GM23338 (cell line): ENCODE measurements around the gene STAP2. TPM values are rescaled to one million over a fixed set of nuclear protein-coding genes. Genes with fewer than 3 reads are reported as not detected.

Experiments
- ATAC-seq: fragments of 200-7000 bp; cut with Tn5 transposase; 3 replicates; pipeline ENCODE4 v1.9.1; 2020
- DNase-seq: peaks from one replicate; pipeline ENCODE4 v3.0.0-alpha.2; 2015; ENCODE audit warnings: low spot score
- H2AFZ ChIP-seq: fragments of 200-600 bp; sonication (generic); 2 replicates; pipeline ENCODE4 v1.8.0; 2016; ENCODE audit warnings: antibody characterized with exemption, mild to moderate bottlenecking, moderate library complexity
- H3F3A ChIP-seq: fragments of 200-600 bp; sonication (generic); replicated peaks from 2 replicates; pipeline ENCODE4 v1.8.0; 2017; ENCODE audit warnings: antibody characterized with exemption, mixed run types, low read depth
- H3K27ac ChIP-seq: fragments of 200-600 bp; sonication (generic); 2 replicates; pipeline ENCODE4 v1.6.1; 2016; ENCODE audit warnings: low read depth
- H3K27me3 ChIP-seq: fragments of 200-600 bp; sonication (generic); 2 replicates; pipeline ENCODE4 v1.8.0; 2016; ENCODE audit warnings: mild to moderate bottlenecking, mixed run types, moderate library complexity; ENCODE audit not compliant: insufficient read depth
- H3K36me3 ChIP-seq: fragments of 200-600 bp; sonication (generic); 2 replicates; pipeline ENCODE4 v1.8.0; 2016; ENCODE audit warnings: mild to moderate bottlenecking; ENCODE audit not compliant: insufficient read depth
- H3K4me1 ChIP-seq: fragments of 200-600 bp; sonication (generic); 2 replicates; pipeline ENCODE4 v1.8.0; 2016; ENCODE audit warnings: mild to moderate bottlenecking, moderate library complexity; ENCODE audit not compliant: insufficient read depth
- H3K4me2 ChIP-seq: fragments of 200-600 bp; sonication (generic); 2 replicates; pipeline ENCODE4 v1.7.1; 2017; ENCODE audit warnings: mixed run types
- H3K4me3 ChIP-seq: fragments of 200-600 bp; sonication (generic); 2 replicates; pipeline ENCODE4 v1.6.1; 2016; ENCODE audit warnings: mixed run types
- H3K79me2 ChIP-seq: fragments of 200-600 bp; sonication (generic); replicated peaks from 2 replicates; pipeline ENCODE4 v1.8.0; 2017; ENCODE audit warnings: mild to moderate bottlenecking; ENCODE audit not compliant: insufficient read depth
- H3K9me2 ChIP-seq: fragments of 200-600 bp; sonication (generic); 2 replicates; pipeline ENCODE4 v1.8.0; 2017; ENCODE audit not compliant: insufficient read depth
- H4K20me1 ChIP-seq: fragments of 200-600 bp; sonication (generic); replicated peaks from 2 replicates; pipeline ENCODE4 v1.8.0; 2017; ENCODE audit warnings: mild to moderate bottlenecking; ENCODE audit not compliant: insufficient read depth
- H3K27ac Mint-ChIP-seq: 2 replicates; pipeline ENCODE4 v1.8.0; 2020; ENCODE audit warnings: inconsistent platforms, mild to moderate bottlenecking, moderate library complexity, mixed read lengths
- H3K27me3 Mint-ChIP-seq: 3 replicates; pipeline ENCODE4 v1.8.0; 2022; ENCODE audit warnings: low read depth, mild to moderate bottlenecking, moderate library complexity, mixed read lengths, inconsistent platforms; ENCODE audit not compliant: insufficient read depth, poor library complexity
- H3K36me3 Mint-ChIP-seq: 3 replicates; pipeline ENCODE4 v1.8.0; 2021; ENCODE audit warnings: low read depth, mild to moderate bottlenecking, inconsistent platforms, moderate library complexity, mixed read lengths
- H3K4me1 Mint-ChIP-seq: 3 replicates; pipeline ENCODE4 v1.8.0; 2020; ENCODE audit warnings: mild to moderate bottlenecking, inconsistent platforms, mixed read lengths
- H3K4me3 Mint-ChIP-seq: 3 replicates; pipeline ENCODE4 v1.8.0; 2021; ENCODE audit warnings: moderate library complexity, mild to moderate bottlenecking, inconsistent platforms, mixed read lengths
- H3K9me3 Mint-ChIP-seq: 3 replicates; pipeline ENCODE4 v1.8.0; 2020; ENCODE audit warnings: moderate library complexity, mild to moderate bottlenecking, inconsistent platforms, mixed read lengths
- CREB1 ChIP-seq: fragments of 250-450 bp; sonication (Bioruptor Pico); IDR thresholded peaks from 2 replicates; pipeline ENCODE4 v1.5.0; 2020; ENCODE audit warnings: low read depth, mild to moderate bottlenecking, moderate library complexity
- EZH2 ChIP-seq: fragments of 200-600 bp; sonication (generic); IDR thresholded peaks from one replicate; pipeline ENCODE4 v1.8.0; 2017; ENCODE audit warnings: antibody characterized with exemption, mild to moderate bottlenecking, low read depth; ENCODE audit not compliant: unreplicated experiment
- EZH2phosphoT487 ChIP-seq: fragments of 200-600 bp; sonication (generic); IDR thresholded peaks from one replicate; pipeline ENCODE4 v1.8.1; 2018; ENCODE audit warnings: antibody characterized with exemption; ENCODE audit not compliant: unreplicated experiment
- JUNB ChIP-seq: IDR thresholded peaks from one replicate; pipeline ENCODE4 v1.6.1; 2016; ENCODE audit warnings: antibody characterized with exemption; ENCODE audit not compliant: unreplicated experiment
- NANOG ChIP-seq: IDR thresholded peaks from 2 replicates; pipeline ENCODE4 v1.6.1; 2016; ENCODE audit warnings: antibody characterized with exemption, borderline replicate concordance
- POLR2AphosphoS5 ChIP-seq: IDR thresholded peaks from 2 replicates; pipeline ENCODE4 v1.6.1; 2016; ENCODE audit warnings: antibody characterized with exemption, low read depth
- STAT1 ChIP-seq: IDR thresholded peaks from one replicate; pipeline ENCODE4 v1.6.1; 2016; ENCODE audit warnings: antibody characterized with exemption; ENCODE audit not compliant: unreplicated experiment
- ZNF114 ChIP-seq: fragments of 250-450 bp; sonication (Bioruptor Pico); IDR thresholded peaks from 2 replicates; pipeline ENCODE4 v1.5.0; 2020; ENCODE audit warnings: mild to moderate bottlenecking, moderate library complexity
- ZNF331 ChIP-seq: fragments of 250-450 bp; sonication (Bioruptor Pico); IDR thresholded peaks from 2 replicates; pipeline ENCODE4 v1.5.0; 2020; ENCODE audit warnings: low read depth, mild to moderate bottlenecking, moderate library complexity
- polyA plus RNA-seq: library from polyadenylated mRNA; unstranded; fragments of >200 nt; fragmentation: Nextera tagmentation; extraction: Ambion mirVana; gene quantifications from 2 replicates; pipeline ENCODE4 v1.2.1, GENCODE V29; 2016
- total RNA-seq: library from RNA; depleted of rRNA; stranded (reverse); fragments of >200 nt; shearing (Covaris generic); gene quantifications from 2 replicates; pipeline ENCODE4 v1.2.3, GENCODE V29; 2014
- TF ChIP-seq, protein P1 (sequence below): fragments of 250-450 bp; sonication (Bioruptor Pico); IDR thresholded peaks from 2 replicates; pipeline ENCODE4 v1.5.0; 2020; ENCODE audit warnings: mild to moderate bottlenecking, moderate library complexity
- TF ChIP-seq, protein P2 (sequence below): IDR thresholded peaks from 2 replicates; pipeline ENCODE4 v1.6.1; 2016; ENCODE audit warnings: antibody characterized with exemption

The STAP2 gene
- total and polyA plus RNA-seq, 2 experiments from 2014 or later = 15.1 to 20.7 TPM

DNA sequence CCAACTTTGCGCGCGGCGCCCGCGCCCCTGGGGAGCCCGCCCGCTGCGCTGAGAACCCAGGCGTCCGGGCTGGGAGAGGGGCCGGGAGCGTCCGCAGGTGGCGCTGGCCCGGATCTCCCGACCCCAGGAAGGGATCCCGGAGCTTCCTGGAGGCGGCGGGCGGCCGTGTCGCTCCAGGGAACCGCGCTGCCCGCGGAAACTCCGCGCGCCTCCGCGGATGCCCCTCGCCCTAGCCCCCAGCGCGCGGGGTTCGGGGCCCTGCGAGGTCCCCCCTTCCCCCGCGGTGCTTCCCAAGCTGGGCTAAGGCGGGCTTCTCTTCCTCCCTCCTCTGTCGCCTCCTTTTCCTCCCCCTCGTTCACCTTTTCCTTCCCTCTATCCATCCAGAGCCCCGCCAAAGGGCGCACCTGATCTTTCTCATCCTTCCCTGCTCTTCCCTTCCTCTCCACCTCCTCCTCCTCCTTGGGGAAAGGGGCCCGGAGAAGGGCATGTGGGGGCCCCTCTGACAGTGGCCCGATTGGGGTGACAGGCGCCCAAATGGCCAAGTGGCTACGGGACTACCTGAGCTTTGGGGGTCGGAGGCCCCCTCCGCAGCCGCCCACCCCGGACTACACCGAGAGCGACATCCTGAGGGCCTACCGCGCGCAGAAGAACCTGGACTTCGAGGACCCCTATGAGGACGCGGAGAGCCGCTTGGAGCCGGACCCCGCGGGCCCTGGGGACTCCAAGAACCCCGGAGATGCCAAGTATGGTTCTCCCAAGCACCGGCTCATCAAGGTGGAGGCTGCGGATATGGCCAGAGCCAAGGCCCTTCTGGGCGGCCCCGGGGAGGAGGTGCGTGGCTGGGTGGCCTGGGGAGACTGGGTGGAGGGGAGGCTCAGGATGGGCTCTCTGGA is 58.9 kb downstream of the STAP2 start:
- peaks cover 5% of the 10 kb centered on the region; the same call in 1 of the 2 replicates for H3F3A ChIP-seq
- peak overlapping the region; percentile 95 for H3K4me2 ChIP-seq
- H3K4me1 ChIP-seq = peaks cover 4% of the 10 kb centered on the region; the same call in 1 of the 2 replicates
- Mint-ChIP-seq H3K4me1 (peaks cover 6% of the 10 kb centered on the region; the same call in 2 of the 3 replicates), H3K4me3 (peak overlapping the region; percentile 85), H3K9me3 (no peaks in the 10 kb centered on the region), H3K27me3 (peaks cover 38% of the 10 kb centered on the region), H3K36me3 (no peaks in the 10 kb centered on the region), H3K27ac (no peak overlapping the region)
- no peaks in the 10 kb centered on the region for H3K9me2 ChIP-seq
- H2AFZ ChIP-seq = peak overlapping the region; percentile 92
- no peaks in the 10 kb centered on the region for H3K36me3 ChIP-seq
- DNase-seq = peak; percentile 45
- no peak overlapping the region for H3K27ac ChIP-seq
- TF ChIP-seq EZH2phosphoT487 (no peak), EZH2 (peak; percentile 16)
- H4K20me1 ChIP-seq = no peaks in the 10 kb centered on the region
- H3K79me2 ChIP-seq = no peaks in the 10 kb centered on the region
- H3K27me3 ChIP-seq = peaks cover 44% of the 10 kb centered on the region
- peak; percentile 20 for ATAC-seq
- H3K4me3 ChIP-seq = peak overlapping the region; percentile 85

DNA sequence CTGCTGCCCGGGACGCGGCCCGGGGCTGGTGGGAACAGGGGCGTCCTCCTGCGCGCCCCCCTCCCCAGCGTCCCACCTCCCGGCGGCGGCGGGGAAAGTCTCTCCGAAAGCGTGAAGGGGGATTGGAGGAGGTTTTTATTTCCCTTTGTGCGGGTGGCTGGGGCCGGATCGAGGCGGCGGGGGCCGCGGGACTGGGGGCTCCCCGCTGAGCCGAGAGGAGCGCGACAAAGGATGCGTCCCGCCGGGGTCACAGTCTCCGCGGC is 59.4 kb downstream of the STAP2 start:
- Mint-ChIP-seq H3K9me3 (no peaks in the 10 kb centered on the region), H3K27ac (no peak overlapping the region), H3K36me3 (no peaks in the 10 kb centered on the region), H3K4me1 (peaks cover 4% of the 10 kb centered on the region; the same call in 2 of the 3 replicates), H3K4me3 (peak overlapping the region; percentile 80), H3K27me3 (peaks cover 38% of the 10 kb centered on the region)
- peaks cover 44% of the 10 kb centered on the region for H3K27me3 ChIP-seq
- H3F3A ChIP-seq = peaks cover 5% of the 10 kb centered on the region; the same call in 1 of the 2 replicates
- H3K4me1 ChIP-seq = peaks cover 4% of the 10 kb centered on the region; the same call in 1 of the 2 replicates
- peak overlapping the region; percentile 85 for H3K4me3 ChIP-seq
- H3K27ac ChIP-seq = no peak overlapping the region
- H4K20me1 ChIP-seq = no peaks in the 10 kb centered on the region
- ATAC-seq = peak; percentile 65; the same call in 2 of the 3 replicates
- peak overlapping the region; percentile 92 for H2AFZ ChIP-seq
- no peak for DNase-seq
- H3K9me2 ChIP-seq = no peaks in the 10 kb centered on the region
- no peaks in the 10 kb centered on the region for H3K36me3 ChIP-seq
- H3K4me2 ChIP-seq = peak overlapping the region; percentile 95
- H3K79me2 ChIP-seq = no peaks in the 10 kb centered on the region
- no peak for TF ChIP-seq STAT1
- TF ChIP-seq EZH2 = no peak
- TF ChIP-seq, protein P1, sequence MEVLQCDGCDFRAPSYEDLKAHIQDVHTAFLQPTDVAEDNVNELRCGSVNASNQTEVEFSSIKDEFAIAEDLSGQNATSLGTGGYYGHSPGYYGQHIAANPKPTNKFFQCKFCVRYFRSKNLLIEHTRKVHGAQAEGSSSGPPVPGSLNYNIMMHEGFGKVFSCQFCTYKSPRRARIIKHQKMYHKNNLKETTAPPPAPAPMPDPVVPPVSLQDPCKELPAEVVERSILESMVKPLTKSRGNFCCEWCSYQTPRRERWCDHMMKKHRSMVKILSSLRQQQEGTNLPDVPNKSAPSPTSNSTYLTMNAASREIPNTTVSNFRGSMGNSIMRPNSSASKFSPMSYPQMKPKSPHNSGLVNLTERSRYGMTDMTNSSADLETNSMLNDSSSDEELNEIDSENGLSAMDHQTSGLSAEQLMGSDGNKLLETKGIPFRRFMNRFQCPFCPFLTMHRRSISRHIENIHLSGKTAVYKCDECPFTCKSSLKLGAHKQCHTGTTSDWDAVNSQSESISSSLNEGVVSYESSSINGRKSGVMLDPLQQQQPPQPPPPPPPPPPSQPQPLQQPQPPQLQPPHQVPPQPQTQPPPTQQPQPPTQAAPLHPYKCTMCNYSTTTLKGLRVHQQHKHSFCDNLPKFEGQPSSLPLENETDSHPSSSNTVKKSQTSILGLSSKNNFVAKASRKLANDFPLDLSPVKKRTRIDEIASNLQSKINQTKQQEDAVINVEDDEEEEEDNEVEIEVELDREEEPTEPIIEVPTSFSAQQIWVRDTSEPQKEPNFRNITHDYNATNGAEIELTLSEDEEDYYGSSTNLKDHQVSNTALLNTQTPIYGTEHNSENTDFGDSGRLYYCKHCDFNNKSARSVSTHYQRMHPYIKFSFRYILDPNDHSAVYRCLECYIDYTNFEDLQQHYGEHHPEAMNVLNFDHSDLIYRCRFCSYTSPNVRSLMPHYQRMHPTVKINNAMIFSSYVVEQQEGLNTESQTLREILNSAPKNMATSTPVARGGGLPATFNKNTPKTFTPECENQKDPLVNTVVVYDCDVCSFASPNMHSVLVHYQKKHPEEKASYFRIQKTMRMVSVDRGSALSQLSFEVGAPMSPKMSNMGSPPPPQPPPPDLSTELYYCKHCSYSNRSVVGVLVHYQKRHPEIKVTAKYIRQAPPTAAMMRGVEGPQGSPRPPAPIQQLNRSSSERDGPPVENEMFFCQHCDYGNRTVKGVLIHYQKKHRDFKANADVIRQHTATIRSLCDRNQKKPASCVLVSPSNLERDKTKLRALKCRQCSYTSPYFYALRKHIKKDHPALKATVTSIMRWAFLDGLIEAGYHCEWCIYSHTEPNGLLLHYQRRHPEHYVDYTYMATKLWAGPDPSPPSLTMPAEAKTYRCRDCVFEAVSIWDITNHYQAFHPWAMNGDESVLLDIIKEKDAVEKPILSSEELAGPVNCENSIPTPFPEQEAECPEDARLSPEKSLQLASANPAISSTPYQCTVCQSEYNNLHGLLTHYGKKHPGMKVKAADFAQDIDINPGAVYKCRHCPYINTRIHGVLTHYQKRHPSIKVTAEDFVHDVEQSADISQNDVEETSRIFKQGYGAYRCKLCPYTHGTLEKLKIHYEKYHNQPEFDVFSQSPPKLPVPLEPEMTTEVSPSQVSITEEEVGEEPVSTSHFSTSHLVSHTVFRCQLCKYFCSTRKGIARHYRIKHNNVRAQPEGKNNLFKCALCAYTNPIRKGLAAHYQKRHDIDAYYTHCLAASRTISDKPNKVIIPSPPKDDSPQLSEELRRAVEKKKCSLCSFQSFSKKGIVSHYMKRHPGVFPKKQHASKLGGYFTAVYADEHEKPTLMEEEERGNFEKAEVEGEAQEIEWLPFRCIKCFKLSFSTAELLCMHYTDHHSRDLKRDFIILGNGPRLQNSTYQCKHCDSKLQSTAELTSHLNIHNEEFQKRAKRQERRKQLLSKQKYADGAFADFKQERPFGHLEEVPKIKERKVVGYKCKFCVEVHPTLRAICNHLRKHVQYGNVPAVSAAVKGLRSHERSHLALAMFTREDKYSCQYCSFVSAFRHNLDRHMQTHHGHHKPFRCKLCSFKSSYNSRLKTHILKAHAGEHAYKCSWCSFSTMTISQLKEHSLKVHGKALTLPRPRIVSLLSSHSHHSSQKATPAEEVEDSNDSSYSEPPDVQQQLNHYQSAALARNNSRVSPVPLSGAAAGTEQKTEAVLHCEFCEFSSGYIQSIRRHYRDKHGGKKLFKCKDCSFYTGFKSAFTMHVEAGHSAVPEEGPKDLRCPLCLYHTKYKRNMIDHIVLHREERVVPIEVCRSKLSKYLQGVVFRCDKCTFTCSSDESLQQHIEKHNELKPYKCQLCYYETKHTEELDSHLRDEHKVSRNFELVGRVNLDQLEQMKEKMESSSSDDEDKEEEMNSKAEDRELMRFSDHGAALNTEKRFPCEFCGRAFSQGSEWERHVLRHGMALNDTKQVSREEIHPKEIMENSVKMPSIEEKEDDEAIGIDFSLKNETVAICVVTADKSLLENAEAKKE (CRISPR knock-in tag) = no peak
- TF ChIP-seq, protein P2, sequence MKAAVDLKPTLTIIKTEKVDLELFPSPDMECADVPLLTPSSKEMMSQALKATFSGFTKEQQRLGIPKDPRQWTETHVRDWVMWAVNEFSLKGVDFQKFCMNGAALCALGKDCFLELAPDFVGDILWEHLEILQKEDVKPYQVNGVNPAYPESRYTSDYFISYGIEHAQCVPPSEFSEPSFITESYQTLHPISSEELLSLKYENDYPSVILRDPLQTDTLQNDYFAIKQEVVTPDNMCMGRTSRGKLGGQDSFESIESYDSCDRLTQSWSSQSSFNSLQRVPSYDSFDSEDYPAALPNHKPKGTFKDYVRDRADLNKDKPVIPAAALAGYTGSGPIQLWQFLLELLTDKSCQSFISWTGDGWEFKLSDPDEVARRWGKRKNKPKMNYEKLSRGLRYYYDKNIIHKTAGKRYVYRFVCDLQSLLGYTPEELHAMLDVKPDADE = no peak
- TF ChIP-seq ZNF331 (CRISPR knock-in tag) = no peak
- TF ChIP-seq EZH2phosphoT487 = no peak
- no peak for TF ChIP-seq CREB1 (CRISPR knock-in tag)
- TF ChIP-seq ZNF114 (CRISPR knock-in tag) = no peak
- TF ChIP-seq POLR2AphosphoS5 = no peak
- no peak for TF ChIP-seq JUNB
- TF ChIP-seq NANOG = no peak
